ENCODE data around the gene PAOX. TPM values are rescaled to one million over a fixed set of nuclear protein-coding genes. Genes with fewer than 3 reads are reported as not detected.

PAOX gene
- total and polyA plus RNA-seq, 2 of the 13 experiments (the other 11 are each of a cell fraction or from before 2014, with no cell fraction given), result 0.49 to 0.77 TPM

DNA sequence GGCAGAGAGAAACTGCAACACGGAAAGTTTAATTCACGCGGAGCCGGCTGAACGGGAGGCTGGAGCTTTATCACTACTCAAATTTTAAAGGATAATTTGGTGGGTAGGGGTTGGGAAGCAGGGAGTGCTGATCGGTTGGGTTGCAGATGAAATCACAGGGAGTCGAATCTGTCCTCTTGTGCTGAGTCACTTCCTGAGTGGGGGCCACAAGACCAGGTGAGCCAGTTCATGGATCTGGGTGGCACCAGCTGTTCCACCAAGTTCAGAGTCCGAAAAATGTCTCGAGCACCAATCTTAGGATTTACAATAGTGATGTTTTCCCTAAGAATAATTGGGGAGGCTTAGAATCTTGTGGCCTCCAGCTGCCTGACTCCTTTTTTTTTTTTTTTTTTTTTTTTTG is 35.5 kb upstream of the PAOX start:
- Histone ChIP-seq H4K20me1 (ENCODE audit: insufficient read depth, low read length) (no peaks in the 10 kb centered on the region), H3K27me3 (ENCODE audit: control insufficient read depth in 1 of 2, insufficient read depth in 2 of 2, low read length in 2 of 2) (peaks cover 0 to 7% of the 10 kb centered on the region in 2 experiments; a peak in 1 of 5 replicates), H3K4me2 (ENCODE audit: low read depth, low read length) (peak overlapping the region; percentile 67), H3K4me1 (ENCODE audit: insufficient read depth, low read length) (peaks cover 43% of the 10 kb centered on the region), H3K9me3 (ENCODE audit: low read length) (no peaks in the 10 kb centered on the region), H3K79me2 (ENCODE audit: insufficient read depth, low read length) (no peaks in the 10 kb centered on the region), H3K36me3 (replicated peaks in 1 of 2; ENCODE audit: control insufficient read depth in 1 of 2, insufficient read depth in 2 of 2, low read length in 2 of 2) (no peaks in the 10 kb centered on the region), H3K27ac (ENCODE audit: extremely low read length, insufficient read depth, low read length) (peak overlapping the region; percentile 3), H2AFZ (ENCODE audit: low read length) (no peak overlapping the region), H3K4me3 (replicated peaks in 1 of 3; ENCODE audit: insufficient read depth in 1 of 3, low read depth in 2 of 3, low read length in 3 of 3) (peak overlapping the region in 1 of 3 experiments; percentile 17; a peak in 1 of 6 replicates), H3K9ac (ENCODE audit: insufficient read depth, low read depth, low read length) (peak overlapping the region; percentile 18; the same call in 1 of the 2 replicates)
- intact Hi-C loops (cut with micrococcal nuclease; ENCODE audit: unreplicated experiment), result no loop called here
- POLR2A ChIA-PET, result interaction anchor here (1.9 kb wide), 1 partner anchor 15 kb away, joined by 12 read pairs; the partner anchor contains the start of gene FUOM
- in situ Hi-C loops (cut with HindIII; ENCODE audit: extremely low pct_ligation_motif_present, low pct_unique_long_range_greater_than_20kb), result no loop called here
- 46% methylated on average over 9 of the region's 9 CpGs for WGBS (ENCODE audit: low lambda C conversion rate)
- no peak for ATAC-seq
- no peak for FAIRE-seq
- TF ChIP-seq SALL1 (CRISPR knock-in tag; IDR thresholded peaks at IDR 0.05) (no peak), ETV5 (CRISPR knock-in tag; IDR thresholded peaks at IDR 0.05; ENCODE audit: borderline replicate concordance) (peak; percentile 60; the same call in 1 of the 2 replicates), ZNF121 (CRISPR knock-in tag; IDR thresholded peaks at IDR 0.05) (no peak), SNRNP70 (IDR thresholded peaks at IDR 0.05; ENCODE audit: low read depth, low read length) (no peak), ZNF260 (CRISPR knock-in tag; IDR thresholded peaks at IDR 0.05; ENCODE audit: borderline replicate concordance, low read depth) (no peak), FOSL2 (CRISPR knock-in tag; IDR thresholded peaks at IDR 0.05) (peak; percentile 70), HNF4A (CRISPR knock-in tag; IDR thresholded peaks at IDR 0.05) (peak; percentile 8; the same call in 1 of the 2 replicates), SAP130 (CRISPR knock-in tag; IDR thresholded peaks at IDR 0.05; ENCODE audit: low read depth) (0 out of 2 replicates have a peak, but pooled peaks have one; percentile 16), ZNF501 (CRISPR knock-in tag; IDR thresholded peaks at IDR 0.05) (0 out of 2 replicates have a peak, but pooled peaks have one; percentile 35), ZNF749 (CRISPR knock-in tag; IDR thresholded peaks at IDR 0.05; ENCODE audit: borderline replicate concordance) (no peak), NFE2L2 (IDR thresholded peaks at IDR 0.05; ENCODE audit: low read length) (peak; percentile 65), HNF4G (IDR thresholded peaks at IDR 0.05; ENCODE audit: borderline replicate concordance, low read depth, low read length) (peak; percentile 33; the same call in 1 of the 2 replicates), HNF4G (CRISPR knock-in tag; IDR thresholded peaks at IDR 0.05; ENCODE audit: borderline replicate concordance, low read depth) (no peak), GABPB1 (CRISPR knock-in tag; IDR thresholded peaks at IDR 0.05) (0 out of 2 replicates have a peak, but pooled peaks have one; percentile 9)
- TF ChIP-seq, protein P1, sequence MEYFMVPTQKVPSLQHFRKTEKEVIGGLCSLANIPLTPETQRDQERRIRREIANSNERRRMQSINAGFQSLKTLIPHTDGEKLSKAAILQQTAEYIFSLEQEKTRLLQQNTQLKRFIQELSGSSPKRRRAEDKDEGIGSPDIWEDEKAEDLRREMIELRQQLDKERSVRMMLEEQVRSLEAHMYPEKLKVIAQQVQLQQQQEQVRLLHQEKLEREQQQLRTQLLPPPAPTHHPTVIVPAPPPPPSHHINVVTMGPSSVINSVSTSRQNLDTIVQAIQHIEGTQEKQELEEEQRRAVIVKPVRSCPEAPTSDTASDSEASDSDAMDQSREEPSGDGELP (IDR thresholded peaks at IDR 0.05; ENCODE audit: borderline replicate concordance, low read depth), result peak; percentile 87
- TF ChIP-seq, protein P2, sequence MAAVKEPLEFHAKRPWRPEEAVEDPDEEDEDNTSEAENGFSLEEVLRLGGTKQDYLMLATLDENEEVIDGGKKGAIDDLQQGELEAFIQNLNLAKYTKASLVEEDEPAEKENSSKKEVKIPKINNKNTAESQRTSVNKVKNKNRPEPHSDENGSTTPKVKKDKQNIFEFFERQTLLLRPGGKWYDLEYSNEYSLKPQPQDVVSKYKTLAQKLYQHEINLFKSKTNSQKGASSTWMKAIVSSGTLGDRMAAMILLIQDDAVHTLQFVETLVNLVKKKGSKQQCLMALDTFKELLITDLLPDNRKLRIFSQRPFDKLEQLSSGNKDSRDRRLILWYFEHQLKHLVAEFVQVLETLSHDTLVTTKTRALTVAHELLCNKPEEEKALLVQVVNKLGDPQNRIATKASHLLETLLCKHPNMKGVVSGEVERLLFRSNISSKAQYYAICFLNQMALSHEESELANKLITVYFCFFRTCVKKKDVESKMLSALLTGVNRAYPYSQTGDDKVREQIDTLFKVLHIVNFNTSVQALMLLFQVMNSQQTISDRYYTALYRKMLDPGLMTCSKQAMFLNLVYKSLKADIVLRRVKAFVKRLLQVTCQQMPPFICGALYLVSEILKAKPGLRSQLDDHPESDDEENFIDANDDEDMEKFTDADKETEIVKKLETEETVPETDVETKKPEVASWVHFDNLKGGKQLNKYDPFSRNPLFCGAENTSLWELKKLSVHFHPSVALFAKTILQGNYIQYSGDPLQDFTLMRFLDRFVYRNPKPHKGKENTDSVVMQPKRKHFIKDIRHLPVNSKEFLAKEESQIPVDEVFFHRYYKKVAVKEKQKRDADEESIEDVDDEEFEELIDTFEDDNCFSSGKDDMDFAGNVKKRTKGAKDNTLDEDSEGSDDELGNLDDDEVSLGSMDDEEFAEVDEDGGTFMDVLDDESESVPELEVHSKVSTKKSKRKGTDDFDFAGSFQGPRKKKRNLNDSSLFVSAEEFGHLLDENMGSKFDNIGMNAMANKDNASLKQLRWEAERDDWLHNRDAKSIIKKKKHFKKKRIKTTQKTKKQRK (IDR thresholded peaks at IDR 0.05; ENCODE audit: low read length), result no peak
- no TSS peak for BruUV-seq (replicated peaks)
- no peak for DNase-seq (ENCODE audit: low spot score)
- CTCF ChIA-PET (ENCODE audit: low intra/inter-chr PET ratio, low total read pairs), result no interaction called here

All from HepG2 (cell line).